Skeletal muscle satellite cell (primary cell): ENCODE measurements around the gene DIAPH2.
A peak's percentile ranks its signal among the peaks of the same experiment; 100 is the strongest.

Experiments used
- H3K27me3 ChIP-seq: 2 replicates; pipeline ENCODE4 v1.7.0; 2013; ENCODE audit warnings: low read length; ENCODE audit not compliant: control insufficient read depth, insufficient read depth
- H3K36me3 ChIP-seq: 2 replicates; pipeline ENCODE4 v1.7.0; 2013; ENCODE audit warnings: mild to moderate bottlenecking, control low read depth, low read length; ENCODE audit not compliant: insufficient read depth
- H3K4me1 ChIP-seq: 2 replicates; pipeline ENCODE4 v1.7.0; 2013; ENCODE audit warnings: low read length; ENCODE audit not compliant: control insufficient read depth, insufficient read depth
- H3K4me2 ChIP-seq: 2 replicates; pipeline ENCODE4 v1.7.0; 2013; ENCODE audit warnings: mild to moderate bottlenecking, low read length
- H3K4me3 ChIP-seq: 2 replicates; pipeline ENCODE4 v1.7.0; 2013; ENCODE audit warnings: low read length
- H3K9ac ChIP-seq: 2 replicates; pipeline ENCODE4 v1.7.0; 2013; ENCODE audit warnings: mild to moderate bottlenecking, low read depth, low read length, moderate library complexity
- H3K9me3 ChIP-seq: replicated peaks from 2 replicates; pipeline ENCODE4 v1.7.0; 2013; ENCODE audit warnings: mild to moderate bottlenecking, control low read depth, low read length

The DIAPH2 gene

GRCh38 chrX:97366237-97366636, 681.6 kb downstream of the DIAPH2 start:
- no peak overlapping the region for H3K4me2 ChIP-seq
- no peaks in the 10 kb centered on the region for H3K27me3 ChIP-seq
- H3K36me3 ChIP-seq: no peaks in the 10 kb centered on the region
- no peak overlapping the region for H3K4me3 ChIP-seq
- no peak overlapping the region for H3K9ac ChIP-seq
- H3K4me1 ChIP-seq: no peaks in the 10 kb centered on the region
- no peaks in the 10 kb centered on the region for H3K9me3 ChIP-seq

DNA sequence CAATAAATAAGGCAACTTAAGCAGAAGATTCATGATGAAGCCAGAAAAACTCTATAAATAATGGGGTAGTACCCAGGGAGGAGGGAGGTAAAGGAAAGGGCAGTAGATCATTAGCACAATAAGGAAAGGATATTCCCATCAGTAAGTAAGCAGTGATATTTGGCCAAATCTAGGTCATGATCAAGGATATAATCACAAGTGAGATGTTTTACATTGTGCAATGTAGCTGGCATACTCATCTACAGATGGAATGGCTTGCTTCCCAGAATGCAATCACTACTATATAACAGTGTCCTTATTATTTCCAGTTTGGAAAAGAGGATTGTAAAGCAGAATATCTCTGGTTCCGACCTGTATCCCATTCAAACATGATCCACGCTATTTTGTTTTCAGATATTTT, 682.5 kb downstream of the DIAPH2 start:
- H3K36me3 ChIP-seq: no peaks in the 10 kb centered on the region
- H3K4me3 ChIP-seq: no peak overlapping the region
- no peak overlapping the region for H3K9ac ChIP-seq
- H3K9me3 ChIP-seq: no peaks in the 10 kb centered on the region
- H3K4me2 ChIP-seq: no peak overlapping the region
- H3K27me3 ChIP-seq: no peaks in the 10 kb centered on the region
- no peaks in the 10 kb centered on the region for H3K4me1 ChIP-seq

DNA sequence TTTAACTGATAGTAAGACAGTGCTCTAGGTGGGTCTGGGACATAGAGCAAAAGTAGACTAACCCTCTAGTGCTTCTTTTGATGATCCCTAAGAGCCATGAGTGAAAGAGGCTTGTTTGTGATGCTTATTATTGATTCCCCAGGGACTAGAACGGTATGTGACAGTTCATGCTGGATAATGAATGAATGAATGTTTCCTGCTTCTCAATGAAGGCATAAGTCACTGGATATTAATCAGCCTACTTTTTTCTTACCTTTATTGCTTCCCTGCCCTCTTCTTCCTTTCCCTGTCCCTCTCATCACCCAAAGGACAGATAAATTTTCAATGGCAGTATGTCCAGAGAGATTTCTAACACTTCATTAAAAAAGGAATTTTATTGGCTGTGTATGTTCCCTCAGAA, 685.3 kb downstream of the DIAPH2 start:
- Histone ChIP-seq H3K4me1 (no peaks in the 10 kb centered on the region), H3K4me3 (no peak overlapping the region), H3K9me3 (no peaks in the 10 kb centered on the region), H3K9ac (no peak overlapping the region), H3K4me2 (no peak overlapping the region), H3K27me3 (no peaks in the 10 kb centered on the region), H3K36me3 (no peaks in the 10 kb centered on the region)

DNA sequence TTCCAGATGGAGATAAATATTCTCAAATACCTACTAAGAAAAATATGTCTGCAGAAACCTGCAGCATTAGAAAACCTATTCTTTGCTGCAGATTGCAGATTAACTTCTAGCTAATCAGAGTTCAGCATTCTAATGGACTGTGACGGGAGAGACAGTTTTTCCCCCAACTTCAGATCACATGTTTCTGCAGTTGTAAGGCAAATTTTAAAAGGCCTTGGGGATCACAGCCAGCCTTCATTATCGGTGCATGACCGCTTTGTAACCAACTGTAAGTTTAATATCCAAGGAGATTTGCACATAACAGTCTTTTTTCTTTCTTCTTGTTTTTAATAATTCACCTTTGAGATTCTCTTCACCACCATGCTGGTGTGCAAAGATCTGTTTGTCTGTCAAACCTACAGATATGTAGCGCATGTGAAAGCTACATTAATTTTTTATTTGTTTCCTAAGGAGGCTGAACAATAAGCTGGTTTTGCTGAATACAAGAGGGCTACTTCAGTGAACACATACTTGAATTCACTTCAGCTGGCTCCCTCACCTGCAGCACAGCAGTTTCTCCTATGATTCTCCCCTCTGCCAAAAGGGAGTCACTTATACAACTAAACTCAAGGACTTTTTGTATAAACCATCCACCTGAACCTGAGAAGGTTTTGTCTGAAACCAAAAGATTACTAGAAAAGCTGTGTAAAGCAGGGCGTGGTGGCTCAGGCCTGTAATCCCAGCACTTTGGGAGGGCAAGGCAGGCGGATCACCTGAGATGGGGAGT, 687.5 kb downstream of the DIAPH2 start:
- Histone ChIP-seq H3K4me1 (no peaks in the 10 kb centered on the region), H3K27me3 (no peaks in the 10 kb centered on the region), H3K9me3 (no peaks in the 10 kb centered on the region), H3K9ac (no peak overlapping the region), H3K4me3 (no peak overlapping the region), H3K36me3 (no peaks in the 10 kb centered on the region), H3K4me2 (no peak overlapping the region)

GRCh38 chrX:97374266-97374665, 689.6 kb downstream of the DIAPH2 start:
- H3K9me3 ChIP-seq: no peaks in the 10 kb centered on the region
- no peak overlapping the region for H3K4me2 ChIP-seq
- H3K4me1 ChIP-seq: no peaks in the 10 kb centered on the region
- no peaks in the 10 kb centered on the region for H3K27me3 ChIP-seq
- H3K36me3 ChIP-seq: no peaks in the 10 kb centered on the region
- H3K4me3 ChIP-seq: no peak overlapping the region
- H3K9ac ChIP-seq: no peak overlapping the region

GRCh38 chrX:97380200-97380599, 695.6 kb downstream of the DIAPH2 start:
- H3K9me3 ChIP-seq: no peaks in the 10 kb centered on the region
- no peak overlapping the region for H3K4me3 ChIP-seq
- H3K9ac ChIP-seq: no peak overlapping the region
- H3K4me2 ChIP-seq: no peak overlapping the region
- no peaks in the 10 kb centered on the region for H3K4me1 ChIP-seq
- no peaks in the 10 kb centered on the region for H3K27me3 ChIP-seq
- H3K36me3 ChIP-seq: no peaks in the 10 kb centered on the region

DNA sequence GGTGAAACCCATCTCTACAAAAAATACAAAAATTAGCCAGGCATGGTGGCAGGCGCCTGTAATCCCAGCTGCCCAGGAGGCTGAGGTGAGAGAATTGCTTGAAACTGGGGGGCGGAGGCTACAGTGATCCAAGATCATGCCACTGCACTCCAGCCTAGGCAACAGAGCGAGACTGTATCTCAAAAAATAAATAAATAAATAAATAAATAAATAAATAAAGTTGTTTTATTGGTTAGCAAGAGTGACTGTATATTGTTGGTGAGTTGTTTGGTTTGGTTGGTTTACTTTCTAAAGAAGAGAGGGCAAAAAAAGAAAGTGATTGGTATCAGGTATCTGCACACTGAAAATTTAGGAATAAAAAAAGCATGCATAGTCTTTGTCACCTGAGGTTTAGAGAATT, 700.0 kb downstream of the DIAPH2 start:
- Histone ChIP-seq H3K4me2 (no peak overlapping the region), H3K9ac (no peak overlapping the region), H3K9me3 (no peaks in the 10 kb centered on the region), H3K36me3 (no peaks in the 10 kb centered on the region), H3K27me3 (no peaks in the 10 kb centered on the region), H3K4me3 (no peak overlapping the region), H3K4me1 (peaks cover 4% of the 10 kb centered on the region)

DNA sequence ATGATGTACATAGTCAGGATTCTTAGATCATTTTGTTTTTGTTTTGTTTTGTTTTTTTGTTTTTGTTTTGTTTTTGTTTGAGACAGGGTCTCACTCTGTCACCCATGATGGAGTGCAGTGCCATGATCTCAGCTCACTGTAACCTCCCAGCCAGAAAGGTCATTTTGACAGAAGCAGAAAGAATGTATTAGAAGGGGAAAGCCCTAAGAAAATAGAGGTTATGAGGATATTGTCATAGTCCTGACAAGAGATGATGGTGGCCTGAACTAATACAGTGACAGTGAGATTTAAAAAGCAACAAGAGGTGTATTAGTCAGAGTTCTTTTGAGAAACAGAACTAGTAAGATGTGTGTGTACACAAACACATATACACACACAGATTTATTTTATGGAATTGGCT, 702.4 kb downstream of the DIAPH2 start:
- Histone ChIP-seq H3K4me1 (peaks cover 9% of the 10 kb centered on the region), H3K4me3 (no peak overlapping the region), H3K9me3 (no peaks in the 10 kb centered on the region), H3K27me3 (no peaks in the 10 kb centered on the region), H3K9ac (no peak overlapping the region), H3K4me2 (no peak overlapping the region), H3K36me3 (no peaks in the 10 kb centered on the region)

GRCh38 chrX:97389761-97390192, 705.1 kb downstream of the DIAPH2 start:
- Histone ChIP-seq H3K9ac (peak overlapping the region; percentile 23), H3K27me3 (no peaks in the 10 kb centered on the region)

GRCh38 chrX:97397371-97397770, 712.7 kb downstream of the DIAPH2 start:
- H3K9me3 ChIP-seq: no peaks in the 10 kb centered on the region
- H3K9ac ChIP-seq: no peak overlapping the region
- peaks cover 18% of the 10 kb centered on the region for H3K4me1 ChIP-seq
- H3K36me3 ChIP-seq: no peaks in the 10 kb centered on the region
- no peaks in the 10 kb centered on the region for H3K27me3 ChIP-seq
- no peak overlapping the region for H3K4me3 ChIP-seq
- no peak overlapping the region for H3K4me2 ChIP-seq

More at GRCh38 chrX:97389761-97390192, 705.1 kb downstream of the DIAPH2 start:
- H3K36me3 ChIP-seq: no peaks in the 10 kb centered on the region
- H3K4me3 ChIP-seq: peak overlapping the region; percentile 46
- H3K4me2 ChIP-seq: peak overlapping the region; percentile 41
- H3K9me3 ChIP-seq: no peaks in the 10 kb centered on the region
- H3K4me1 ChIP-seq: peaks cover 9% of the 10 kb centered on the region

DNA sequence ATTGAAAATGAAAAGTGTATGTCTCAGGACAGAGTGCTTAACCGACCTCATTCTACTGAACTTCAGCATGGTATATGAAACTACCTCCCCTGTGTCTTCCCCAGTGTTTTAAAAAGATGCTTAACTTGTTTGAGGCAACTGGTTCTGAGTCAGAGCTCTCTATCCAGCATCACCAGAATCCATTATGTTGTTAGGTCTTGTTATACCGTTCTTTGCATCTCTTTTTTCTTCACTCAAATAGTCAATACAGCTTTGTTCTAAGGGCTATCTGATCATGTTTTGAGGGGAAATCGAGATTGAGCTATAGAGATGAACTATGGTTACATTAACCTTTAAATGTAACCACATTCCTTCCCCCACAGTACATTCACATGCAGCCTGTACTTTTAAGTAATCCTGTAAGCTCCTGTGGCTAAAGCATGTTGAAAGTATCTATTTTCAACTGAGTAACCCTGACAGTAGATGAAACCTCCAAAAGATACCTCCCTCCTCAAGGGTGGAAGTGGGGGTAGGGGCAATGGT, 713.4 kb downstream of the DIAPH2 start:
- Histone ChIP-seq H3K36me3 (no peaks in the 10 kb centered on the region), H3K4me1 (peaks cover 18% of the 10 kb centered on the region), H3K9me3 (no peaks in the 10 kb centered on the region), H3K27me3 (no peaks in the 10 kb centered on the region), H3K4me3 (no peak overlapping the region), H3K9ac (no peak overlapping the region), H3K4me2 (no peak overlapping the region)

GRCh38 chrX:97399400-97399799, 714.8 kb downstream of the DIAPH2 start:
- peaks cover 18% of the 10 kb centered on the region for H3K4me1 ChIP-seq
- no peaks in the 10 kb centered on the region for H3K36me3 ChIP-seq
- H3K4me2 ChIP-seq: peak overlapping the region; percentile 31
- H3K4me3 ChIP-seq: no peak overlapping the region
- H3K27me3 ChIP-seq: no peaks in the 10 kb centered on the region
- H3K9me3 ChIP-seq: no peaks in the 10 kb centered on the region
- no peak overlapping the region for H3K9ac ChIP-seq
